ENCODE results near the gene RBP2. TPM values are rescaled to one million over a fixed set of nuclear protein-coding genes. Genes with fewer than 3 reads are reported as not detected.

Gene RBP2
- total RNA-seq = not detected in 2 replicates

DNA sequence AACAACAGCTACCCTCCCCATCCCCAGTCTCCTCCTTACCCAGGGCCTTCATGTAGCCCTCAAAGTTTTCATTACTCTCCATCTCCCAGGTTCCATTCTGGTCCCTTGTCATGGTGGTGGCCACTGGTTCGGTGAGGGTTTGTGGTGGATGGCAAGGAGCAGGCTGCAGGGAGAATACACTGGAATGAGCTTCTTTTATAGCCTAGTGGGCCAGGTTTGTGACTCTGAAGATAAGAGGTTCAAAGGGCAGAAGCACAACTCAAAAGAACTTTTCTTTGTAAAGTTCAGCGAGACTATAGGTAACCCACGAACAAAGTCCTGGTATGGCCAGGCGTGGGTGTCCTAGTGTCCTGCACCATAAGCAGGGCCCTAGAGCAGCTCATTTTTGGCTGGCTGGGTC, at the start of gene RBP2:
Gene RBP2, minus strand, starts transcription at position 169 of the 400 bp plus-strand sequence. Its CDS starts 57 bp downstream, at position 112.
- DNase-seq (ENCODE audit: low read depth, low spot score) = no peak

DNA sequence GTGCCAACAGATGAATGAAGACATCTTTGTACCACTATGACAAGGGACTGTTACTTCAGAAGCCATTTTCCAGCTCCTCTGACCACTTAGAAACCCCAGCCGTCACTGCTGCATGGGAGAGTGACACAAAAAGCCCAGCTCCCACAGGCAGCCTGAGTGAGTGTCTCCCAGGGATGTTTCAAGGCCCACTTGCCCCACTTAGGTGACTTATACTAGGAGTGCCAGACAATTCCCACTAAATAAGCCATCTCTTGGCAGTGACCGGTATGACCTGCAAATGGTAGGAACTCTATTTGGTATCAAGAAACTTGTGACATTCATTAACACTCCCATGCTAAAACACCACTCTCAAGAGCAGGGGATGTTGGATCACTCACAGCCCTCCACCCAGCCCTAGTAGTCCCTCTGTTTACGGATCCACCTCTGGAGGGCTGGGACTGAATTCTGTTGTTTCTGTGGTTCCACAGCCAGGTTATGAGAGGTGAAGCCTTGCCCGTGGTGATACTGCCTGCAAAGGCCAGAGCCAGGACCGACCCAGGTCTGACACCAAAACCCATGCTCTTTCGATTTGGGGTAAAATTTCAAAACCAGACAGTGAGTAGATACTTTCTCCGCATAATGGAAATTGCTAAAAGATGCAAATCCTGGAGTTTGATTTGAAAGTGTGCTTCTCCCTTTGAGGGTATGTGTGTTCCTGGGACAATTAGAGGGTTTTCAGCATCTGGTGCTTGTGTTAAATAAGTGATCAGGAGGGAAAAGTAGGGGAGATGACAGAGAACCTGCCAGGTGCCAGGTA, 48.7 kb upstream of the RBP2 start:
- DNase-seq (ENCODE audit: low read depth, low spot score) = no peak

DNA sequence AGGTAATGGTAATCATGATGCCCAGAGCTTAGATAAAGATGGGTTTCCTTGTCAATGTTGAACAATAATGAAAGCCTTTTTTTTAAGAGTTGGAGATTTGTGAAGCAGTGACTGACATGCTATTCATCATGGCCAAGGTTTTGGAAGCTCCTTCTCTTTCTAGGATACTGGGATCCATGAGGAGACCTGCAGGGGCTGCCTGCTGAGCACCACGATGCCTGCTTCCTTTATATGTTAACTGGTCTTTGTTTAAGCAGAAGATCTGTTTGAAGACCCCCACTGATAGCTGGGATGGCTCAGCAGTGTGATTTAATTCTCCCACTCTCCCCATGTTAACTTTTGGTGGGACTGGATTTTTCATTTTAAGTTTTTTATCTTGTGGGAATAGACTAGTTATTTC, 47.4 kb upstream of the RBP2 start:
- DNase-seq (ENCODE audit: low read depth, low spot score) = no peak

DNA sequence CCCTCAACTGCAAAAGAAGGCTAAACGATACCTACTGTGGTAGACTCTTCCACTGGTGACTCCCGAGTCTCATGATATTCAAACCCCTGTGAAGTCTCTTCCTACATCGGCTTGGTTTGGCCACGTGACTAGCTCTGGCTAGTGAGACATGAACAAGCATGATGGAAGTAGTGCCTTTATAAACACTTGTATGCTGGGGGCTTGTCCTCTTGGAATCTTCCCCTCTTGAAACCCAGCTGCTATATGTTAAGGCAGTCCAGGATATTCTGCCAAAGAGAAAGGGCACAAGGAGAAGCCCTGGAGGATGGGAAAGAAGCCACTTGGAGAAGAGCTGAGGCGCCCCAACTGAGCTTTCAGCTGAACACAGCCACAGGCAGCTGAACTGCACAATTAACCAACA, 46.9 kb upstream of the RBP2 start:
- no peak for DNase-seq (ENCODE audit: low read depth, low spot score)

DNA sequence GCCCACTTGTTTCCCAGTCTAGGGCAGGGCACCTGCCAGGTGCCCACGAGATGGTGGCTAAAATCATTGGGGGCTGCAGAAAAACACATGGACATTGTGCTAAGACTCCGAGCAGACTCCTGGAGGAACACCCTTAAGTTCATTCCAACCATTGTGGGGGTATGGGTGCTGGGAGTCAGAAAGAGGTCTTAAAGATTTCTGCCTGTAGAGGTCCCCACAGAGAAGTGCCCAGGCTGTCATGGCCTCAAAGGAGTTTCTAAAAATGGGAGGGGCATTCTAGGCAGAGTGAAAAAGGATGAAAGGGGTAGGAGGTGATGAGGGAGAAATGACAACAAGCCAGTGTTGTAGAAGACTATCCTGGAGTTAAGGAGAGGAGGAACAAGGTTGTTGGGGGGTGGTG, 46.1 kb upstream of the RBP2 start:
- no peak for DNase-seq (ENCODE audit: low read depth, low spot score)

DNA sequence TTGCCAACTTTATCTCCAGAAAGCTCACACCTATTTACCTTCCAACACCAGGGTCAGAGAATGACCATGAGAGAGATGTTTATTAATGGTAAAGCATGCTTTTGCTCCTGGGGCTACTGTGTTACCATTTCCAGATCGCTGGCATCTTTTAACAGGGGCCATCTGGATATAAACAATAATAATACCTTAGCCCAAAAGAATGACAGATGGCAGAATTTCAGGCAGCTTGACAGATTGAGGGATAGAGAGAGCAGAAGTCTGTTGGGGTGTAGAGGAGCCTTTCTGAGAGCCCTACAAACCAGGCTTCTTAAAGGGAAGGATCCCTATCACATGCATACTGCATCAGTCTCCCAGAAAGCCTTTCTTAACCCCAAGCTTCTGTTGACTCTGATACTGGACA, 45.5 kb upstream of the RBP2 start:
- no peak for DNase-seq (ENCODE audit: low read depth, low spot score)

DNA sequence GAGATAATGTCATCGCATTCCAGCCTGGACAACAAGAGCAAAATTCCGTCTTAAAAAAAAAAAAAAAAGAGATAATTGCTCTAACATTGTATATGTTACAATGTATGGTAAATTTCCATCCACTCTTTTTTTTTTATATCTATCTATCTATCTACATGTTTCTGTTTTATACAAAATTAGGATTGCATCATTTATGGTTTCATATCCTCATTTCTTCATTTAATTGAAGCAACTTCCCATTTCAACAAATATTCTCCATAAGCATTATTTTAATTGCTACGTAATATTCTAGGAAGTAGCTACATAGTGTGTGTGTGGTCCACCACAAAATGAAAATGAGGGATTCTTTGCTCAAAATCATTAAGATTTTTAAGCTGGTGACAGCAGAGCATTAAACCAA, 44.8 kb upstream of the RBP2 start:
- DNase-seq (ENCODE audit: low read depth, low spot score) = no peak

DNA sequence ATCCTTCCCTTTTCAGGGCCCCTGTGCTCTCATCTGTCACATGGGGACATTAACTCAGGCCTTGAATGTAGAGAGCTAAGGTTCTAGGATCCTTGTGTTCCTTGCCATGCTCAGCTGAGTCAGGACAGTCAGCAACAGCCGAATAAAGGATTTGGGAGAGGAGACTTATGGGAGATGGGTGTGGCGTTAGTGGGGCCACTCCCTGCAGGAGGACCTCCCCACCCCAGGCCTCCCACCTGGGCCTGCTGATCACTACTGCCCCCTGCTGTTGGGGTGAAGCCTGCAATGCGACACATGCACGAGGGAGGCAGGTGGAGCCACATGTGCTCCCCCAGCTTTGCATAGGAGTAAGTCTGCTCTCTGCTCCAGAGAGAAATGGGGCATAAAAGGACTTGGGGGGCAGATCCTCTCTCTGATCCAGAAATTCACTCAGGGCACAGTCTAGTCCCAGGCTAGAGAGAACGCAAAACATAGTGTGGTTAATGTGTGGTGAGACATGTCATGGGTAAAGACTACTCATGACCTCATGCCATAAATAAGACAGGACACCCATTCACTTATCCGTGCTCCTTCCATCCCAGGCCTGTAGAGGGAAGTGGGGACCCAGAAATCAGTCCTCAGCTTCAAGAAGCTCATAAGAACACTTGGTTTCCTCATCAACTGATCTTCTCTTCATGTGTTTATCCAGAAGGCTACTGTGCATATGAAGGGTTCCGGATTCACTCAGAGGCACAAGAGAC, 43.9 kb upstream of the RBP2 start:
- no peak for DNase-seq (ENCODE audit: low read depth, low spot score)

DNA sequence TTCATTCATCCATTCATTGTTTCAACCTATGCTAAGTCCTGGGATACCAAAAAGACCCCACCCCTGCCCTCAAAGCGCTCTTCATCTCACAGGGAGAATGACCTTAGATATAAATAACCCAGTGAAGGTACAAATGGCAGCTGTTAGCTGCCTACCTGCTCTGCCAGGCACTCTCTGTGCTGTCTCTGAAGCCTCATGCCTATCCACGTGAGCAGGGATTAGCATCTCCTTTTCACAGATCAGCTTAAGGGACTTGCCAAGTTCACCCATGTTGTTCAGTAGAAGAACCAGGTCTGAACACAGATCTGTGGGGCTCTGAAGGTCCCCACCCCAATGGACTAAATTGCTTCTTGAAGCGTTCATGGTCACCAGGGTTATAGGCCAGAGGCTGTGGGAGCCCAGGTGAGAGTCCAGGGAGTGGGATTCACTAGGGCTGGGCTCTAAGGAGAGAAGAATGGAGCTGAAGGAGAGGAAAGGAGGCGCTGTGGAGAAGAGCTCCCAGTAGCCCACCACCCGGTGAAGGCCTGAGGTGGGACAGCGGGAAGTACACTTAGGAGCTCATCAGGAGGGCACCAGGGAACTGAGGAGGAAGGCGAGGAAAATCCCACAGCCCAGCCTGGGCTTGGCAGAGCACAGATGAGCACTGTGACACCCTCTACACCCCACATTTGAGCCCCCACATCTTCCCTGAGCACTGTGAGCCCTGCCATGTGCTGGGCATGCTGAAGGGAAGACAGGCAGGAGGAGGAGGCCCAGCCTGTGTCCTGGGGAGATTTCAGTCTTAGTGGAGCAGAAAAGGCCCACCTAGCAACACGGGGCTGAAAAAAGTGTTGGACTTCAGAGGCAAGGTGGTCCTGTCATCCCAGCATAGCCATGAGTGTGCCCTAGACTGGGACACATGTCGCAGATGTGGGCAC, 42.9 kb upstream of the RBP2 start:
- DNase-seq (ENCODE audit: low read depth, low spot score) = no peak

DNA sequence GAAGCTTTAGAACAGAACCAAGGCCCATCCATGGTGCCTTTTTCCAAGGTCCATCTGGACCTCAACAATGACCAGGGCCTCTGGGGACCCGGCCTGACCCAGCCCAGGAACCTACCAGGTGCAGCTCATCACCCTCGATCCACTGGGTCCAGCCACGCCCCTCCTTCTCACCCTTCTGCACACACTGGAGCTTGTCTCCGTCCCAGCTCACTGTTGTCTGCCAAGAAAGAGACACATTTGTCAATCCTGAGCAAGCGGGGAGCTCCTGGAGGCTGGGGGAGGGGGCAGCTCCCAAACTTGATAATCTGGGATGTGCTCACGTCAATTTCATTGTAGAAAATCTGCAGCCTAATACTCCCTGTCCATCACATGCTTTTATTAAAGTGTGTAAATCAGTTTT, 42.0 kb upstream of the RBP2 start:
- no peak for DNase-seq (ENCODE audit: low read depth, low spot score)

DNA sequence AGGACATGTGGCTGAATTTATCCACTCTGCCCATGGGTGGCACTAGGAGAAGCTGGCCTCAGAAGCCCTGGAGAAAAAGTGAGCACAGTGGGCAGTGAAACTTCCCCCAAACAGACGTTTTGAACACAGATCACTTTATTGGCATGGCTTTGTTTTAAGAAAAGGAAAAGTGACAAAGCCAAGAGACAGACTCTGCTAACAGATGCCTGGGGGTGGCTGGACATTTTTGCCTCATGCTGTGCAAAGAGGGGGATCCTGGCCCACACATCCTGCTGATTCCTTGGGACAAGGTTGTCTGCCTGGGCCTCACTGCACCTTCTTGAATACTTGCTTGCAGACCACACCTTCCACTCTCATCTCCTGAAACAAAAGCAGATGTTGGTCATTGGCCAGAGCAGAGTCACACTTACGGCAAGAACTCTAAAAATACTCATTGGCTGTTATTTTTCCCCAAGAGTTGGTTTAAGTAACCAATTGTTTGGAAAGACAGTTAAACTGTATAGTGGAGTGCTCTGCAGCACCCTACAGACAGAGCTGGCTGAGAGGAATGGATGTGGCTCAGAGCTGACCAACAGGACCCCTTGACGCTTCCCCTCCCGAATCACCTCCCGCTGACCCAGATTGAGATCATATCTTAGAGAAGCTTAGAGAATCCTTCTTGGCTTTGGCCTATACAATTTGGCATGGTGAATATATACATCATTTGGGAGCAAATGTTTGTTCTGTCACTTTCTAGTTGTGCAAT, 41.2 kb upstream of the RBP2 start:
- no peak for DNase-seq (ENCODE audit: low read depth, low spot score)

DNA sequence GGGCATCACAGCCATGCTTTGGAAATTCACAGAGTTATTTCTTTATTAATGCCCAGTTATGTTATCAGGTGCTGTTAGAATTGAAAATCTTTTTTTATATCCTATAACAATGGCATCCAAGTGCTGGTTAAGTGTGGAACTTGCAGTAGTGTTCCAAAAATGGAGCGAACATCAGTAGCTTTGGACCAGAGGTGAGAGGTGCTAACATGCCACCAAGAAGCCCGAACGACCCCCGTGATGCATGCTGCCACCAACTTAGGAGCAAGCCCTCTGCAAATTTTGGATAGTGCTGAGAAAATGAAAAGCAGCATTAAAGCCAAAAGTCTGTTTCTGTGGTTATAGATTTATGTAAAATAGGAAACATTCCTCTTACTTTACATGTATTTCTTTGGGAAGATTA, 38.4 kb upstream of the RBP2 start:
- no peak for DNase-seq (ENCODE audit: low read depth, low spot score)

DNA sequence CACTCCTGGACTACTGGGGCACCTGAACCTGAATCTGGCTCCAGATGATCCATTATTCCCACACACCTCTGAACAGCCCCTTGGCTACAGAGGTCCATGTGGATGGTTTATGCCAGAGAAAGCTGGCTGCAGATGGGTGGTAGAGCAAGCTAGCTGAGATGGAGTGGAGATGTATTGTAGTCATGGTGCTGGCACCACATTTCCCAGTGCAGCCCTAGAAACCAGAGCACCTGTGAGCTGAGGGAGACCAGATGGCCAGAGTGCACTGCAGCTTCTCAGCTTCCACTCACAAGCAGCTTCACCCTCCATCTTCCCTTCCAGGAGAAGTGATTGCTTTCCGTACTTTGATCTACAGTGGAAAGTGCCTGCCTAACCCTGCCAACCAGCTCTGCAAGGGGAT, 33.3 kb upstream of the RBP2 start:
- DNase-seq (ENCODE audit: low read depth, low spot score) = no peak

DNA sequence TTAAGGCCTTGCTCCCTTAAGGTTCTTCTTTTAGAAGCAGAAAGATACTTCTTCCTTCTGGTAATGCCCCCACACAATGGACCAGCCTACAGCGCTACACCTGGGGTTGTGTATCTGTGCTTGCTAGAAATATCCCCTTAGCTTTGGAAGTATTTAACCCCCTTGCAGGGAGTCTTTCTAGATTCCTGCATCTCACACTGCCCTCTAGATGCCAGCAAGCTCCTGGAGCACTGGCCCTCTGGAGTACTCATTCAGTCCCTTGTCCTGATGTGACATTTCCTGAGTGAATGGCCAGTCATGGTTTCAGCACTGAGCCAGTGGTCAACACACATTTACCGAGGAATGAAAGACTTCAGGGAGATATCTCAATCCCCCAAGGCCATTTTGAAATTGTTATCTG, 30.4 kb upstream of the RBP2 start:
- no peak for DNase-seq (ENCODE audit: low read depth, low spot score)

DNA sequence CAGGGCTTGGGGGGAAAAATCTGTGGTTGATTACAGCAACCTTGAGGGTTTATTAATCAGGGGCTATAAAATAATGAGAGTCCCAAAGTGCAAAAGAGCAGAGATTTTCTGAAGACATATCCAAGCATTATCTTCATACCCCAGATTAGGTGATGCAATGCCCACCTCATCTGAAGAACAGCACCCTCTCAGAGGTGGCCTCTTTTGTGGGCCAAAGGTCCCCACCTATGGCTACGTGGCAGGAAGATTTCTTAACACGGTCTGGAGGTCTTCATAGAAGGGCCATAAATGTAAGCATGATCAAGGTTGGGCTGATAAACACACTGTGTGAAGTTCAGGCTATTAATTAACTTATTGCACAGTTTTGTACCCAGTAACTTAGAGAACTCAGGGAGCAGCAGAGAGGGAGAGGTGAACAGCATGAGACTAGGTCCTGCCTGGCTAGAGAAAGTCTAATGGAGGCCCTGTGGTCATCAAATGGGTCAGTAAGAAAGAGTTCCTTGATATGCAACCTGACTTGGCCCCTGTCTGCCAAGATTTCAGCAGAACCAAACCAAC, 29.6 kb upstream of the RBP2 start:
- DNase-seq (ENCODE audit: low read depth, low spot score) = no peak

DNA sequence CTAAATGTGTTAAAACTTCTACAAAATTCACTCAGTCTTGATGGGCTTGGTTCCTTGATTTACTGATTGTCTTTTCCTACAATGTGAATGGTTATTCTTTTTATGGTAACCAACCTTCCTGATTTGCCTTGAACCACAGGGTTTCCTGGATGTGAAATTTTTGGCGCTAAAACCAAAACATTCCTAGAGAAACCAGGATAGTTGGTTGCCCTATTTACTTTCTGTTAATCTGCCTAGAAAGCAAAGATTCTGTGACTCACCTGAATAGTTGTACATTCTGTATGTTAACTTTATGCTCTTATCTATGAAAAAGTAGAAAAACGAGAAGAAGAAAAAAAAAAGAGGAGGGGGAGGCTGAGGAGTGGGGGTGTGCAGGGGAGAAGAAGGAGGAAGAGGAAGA, 23.2 kb upstream of the RBP2 start:
- no peak for DNase-seq (ENCODE audit: low read depth, low spot score)

DNA sequence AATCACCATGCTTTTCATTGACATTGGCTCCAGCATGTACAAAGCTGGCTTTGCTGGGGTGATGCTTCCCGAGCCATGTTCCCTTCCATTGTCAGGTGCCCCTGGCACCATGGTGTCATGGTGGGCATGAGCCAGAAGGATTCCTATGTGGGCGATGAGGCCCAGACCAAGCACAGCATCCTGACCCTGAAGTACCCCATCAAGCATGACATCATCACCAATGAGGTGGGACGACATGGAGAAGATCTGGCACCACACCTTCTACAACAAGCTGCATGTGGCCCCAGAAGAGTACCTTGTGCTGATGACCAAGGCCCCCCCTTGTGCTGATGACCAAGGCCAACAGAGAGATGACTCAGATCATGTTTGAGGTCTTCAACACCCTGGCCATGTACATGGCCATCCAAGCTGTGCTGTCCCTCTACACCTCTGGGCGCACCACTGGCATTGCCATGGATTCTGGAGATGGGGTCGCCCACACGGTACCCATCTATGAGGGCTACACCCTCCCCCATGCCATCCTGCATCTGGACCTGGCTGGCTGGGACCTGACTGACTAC, 17.6 kb upstream of the RBP2 start:
- DNase-seq (ENCODE audit: low read depth, low spot score) = no peak

DNA sequence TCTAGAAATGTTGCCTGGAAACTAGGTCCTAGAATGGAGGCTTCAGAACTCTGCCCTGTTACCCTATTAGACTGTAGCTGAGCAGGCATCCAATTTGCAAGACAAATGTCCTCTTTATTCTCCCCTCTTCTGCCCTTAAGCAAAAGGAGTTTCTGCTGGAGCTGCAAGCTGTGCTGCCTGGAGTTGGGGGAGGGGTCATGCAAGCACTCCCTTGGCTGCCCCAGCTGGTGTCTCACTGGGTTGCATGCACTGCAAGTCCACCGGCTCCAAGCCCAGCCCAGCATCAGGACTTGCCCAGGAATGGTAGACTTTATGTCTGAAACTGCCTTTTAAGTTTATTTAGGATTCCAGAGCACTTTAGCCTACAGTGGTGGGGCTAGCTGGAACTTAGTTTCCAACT, 15.7 kb upstream of the RBP2 start:
- DNase-seq (ENCODE audit: low read depth, low spot score) = no peak

DNA sequence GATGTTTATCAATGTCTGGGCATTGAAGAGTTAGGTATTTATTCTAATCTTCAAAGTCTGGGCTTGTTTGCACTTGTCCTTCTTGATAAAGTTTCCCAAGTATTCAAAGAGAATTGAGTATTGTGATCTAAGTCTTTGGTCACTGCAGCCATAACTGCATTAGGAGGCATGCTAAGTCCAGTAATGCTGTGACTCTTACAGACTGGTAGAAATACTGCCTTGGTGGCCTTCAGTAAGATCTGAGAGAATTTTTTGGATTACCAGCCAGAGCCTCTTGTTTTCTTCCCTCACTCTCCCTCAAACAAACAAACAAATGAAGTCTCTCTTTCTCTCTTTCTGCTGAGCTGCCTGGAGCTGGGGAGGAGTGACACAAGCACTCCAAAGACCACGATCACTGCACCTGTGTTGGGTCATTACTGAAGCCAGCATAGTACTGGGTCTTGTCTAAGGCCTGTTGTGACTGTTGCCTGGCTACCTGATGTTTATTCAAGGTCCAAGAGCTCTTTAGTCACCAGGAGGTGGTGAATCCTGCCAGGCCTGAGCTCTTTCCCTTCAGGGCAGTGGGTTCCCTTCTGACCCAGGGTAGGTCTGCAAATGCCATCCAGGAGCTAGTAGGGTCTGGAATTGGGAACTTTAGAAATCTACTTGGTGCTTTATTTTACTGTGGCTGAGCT, 14.8 kb upstream of the RBP2 start:
- DNase-seq (ENCODE audit: low read depth, low spot score) = no peak

DNA sequence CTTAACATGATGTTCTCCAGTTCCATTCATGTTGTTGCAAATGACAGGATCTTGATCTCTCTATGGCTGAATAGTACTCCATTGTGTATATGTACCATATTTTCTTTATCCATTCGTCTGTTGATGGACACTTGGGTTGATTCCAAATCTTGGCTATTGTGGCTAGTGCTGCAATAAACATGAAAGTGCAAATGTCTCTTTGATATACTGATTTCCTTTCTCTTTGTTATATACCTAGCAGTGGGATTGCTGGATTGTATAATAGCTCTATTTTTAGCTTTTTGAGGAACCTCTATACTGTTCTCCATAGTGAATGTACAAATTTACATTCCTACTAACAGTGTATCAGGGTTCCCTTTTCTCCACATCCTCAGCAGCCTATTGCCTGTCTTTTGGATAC, 5.9 kb upstream of the RBP2 start:
- DNase-seq (ENCODE audit: low read depth, low spot score) = no peak
